Thoracic aorta (tissue), 2 donors: Measurements from ENCODE around the gene SLC43A1. TPM values are rescaled to one million over a fixed set of nuclear protein-coding genes. Genes with fewer than 3 reads are reported as not detected.

Source experiments
- ATAC-seq: fragments of 150-250 bp; one replicate; pipeline ENCODE4 v1.8.0; 2017; ENCODE audit warnings: low read depth; ENCODE audit not compliant: insufficient number of reproducible peaks, low FRiP score
- DNase-seq: peaks from one replicate; pipeline ENCODE4 v3.0.0-alpha.2; 2020; ENCODE audit warnings: low spot score
- H3K27ac ChIP-seq, 2 donors: fragments of 200-600 bp; sonication (generic); 1 replicate in 1 of 2; 2 replicates in 1 of 2; pipeline ENCODE4 v1.5.1; 2016; ENCODE audit warnings: mild to moderate bottlenecking in 2 of 2, moderate library complexity in 2 of 2
- H3K27me3 ChIP-seq: fragments of 200-600 bp; sonication (generic); replicated peaks from 2 replicates; pipeline ENCODE4 v1.6.0; 2016; ENCODE audit warnings: mild to moderate bottlenecking; ENCODE audit not compliant: insufficient read depth
- H3K36me3 ChIP-seq: fragments of 200-600 bp; sonication (generic); one replicate; pipeline ENCODE4 v1.5.1; 2016
- H3K4me1 ChIP-seq, 2 donors: fragments of 200-600 bp; sonication (generic); 1 replicate in 1 of 2; 2 replicates in 1 of 2; pipeline versions ENCODE4 v1.5.1 to v1.6.0; 2016; ENCODE audit warnings: low read depth in 2 of 2, mild to moderate bottlenecking in 1 of 2; ENCODE audit not compliant: control insufficient read depth in 1 of 2
- H3K4me3 ChIP-seq: fragments of 200-600 bp; sonication (generic); 2 replicates; pipeline ENCODE4 v1.5.1; 2016; ENCODE audit warnings: mild to moderate bottlenecking
- H3K9me3 ChIP-seq: fragments of 200-600 bp; sonication (generic); 2 replicates; pipeline ENCODE4 v1.5.1; 2016
- total RNA-seq, 2 donors: library from RNA; depleted of rRNA; stranded (reverse); fragments of >200 nt; gene quantifications; one replicate each; pipeline versions ENCODE4 v1.1.0 to v1.2.3, GENCODE V29; 2016
- TF ChIP-seq, protein P1 (sequence below): fragments of 200-600 bp; sonication (generic); IDR thresholded peaks from one replicate; pipeline ENCODE4 v1.5.1; 2019; ENCODE audit warnings: antibody characterized with exemption

The SLC43A1 gene
- total RNA-seq, 2 donors from 2014 or later: 16.6 to 23.6 TPM

DNA sequence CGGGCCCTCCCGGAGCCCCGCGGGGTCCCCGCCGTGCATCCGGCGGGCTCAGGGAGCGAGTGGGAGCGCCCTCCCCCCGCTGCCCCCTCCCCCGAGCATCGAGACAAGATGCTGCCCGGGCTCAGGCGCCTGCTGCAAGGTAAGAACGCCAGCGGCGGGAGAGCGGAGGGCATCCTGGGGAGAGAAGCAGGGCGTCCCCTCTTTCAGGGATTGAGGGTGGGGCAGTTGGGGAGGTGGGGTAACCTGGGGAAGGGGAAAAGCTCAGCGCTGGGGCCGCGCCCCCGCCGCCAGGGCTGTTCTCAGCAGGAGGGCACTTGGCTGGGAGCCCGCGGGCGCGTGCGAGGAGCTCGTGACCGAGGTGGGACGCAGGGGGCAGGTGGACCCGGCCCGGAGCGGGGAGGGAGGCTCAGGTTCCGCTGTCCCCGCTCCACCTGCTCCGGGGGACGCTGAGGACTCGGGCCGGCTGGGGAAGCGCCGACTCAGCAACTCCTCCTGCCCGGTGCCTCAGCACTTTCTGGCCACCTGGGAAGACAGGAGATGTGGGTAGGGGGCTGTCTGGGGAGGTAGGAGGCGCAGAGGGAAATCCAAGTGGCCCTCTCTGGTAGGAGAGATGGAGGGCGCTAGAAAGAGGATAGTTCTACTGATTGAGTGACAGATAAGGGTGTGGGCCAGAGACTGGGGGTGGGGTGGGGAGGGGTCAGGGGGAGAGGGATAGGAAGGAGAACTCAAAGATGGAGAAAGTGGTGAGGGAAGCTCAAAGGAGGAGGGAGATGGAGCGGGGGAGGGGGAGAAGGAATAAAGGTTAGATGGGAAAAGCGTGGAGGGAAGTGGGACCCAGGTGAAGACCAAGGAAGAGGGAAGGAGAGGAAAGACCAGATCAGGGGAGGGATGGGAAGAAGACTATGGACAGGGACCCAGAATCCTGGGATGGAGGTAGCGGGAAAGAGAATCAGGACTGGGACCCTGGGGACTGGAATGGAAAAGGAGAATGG, 54.4 kb downstream of the SLC43A1 start:
- Histone ChIP-seq H3K27ac (no peak overlapping the region), H3K27me3 (peaks cover 16% of the 10 kb centered on the region), H3K4me3 (peak overlapping the region; percentile 73), H3K4me1 (peaks cover 26 to 33% of the 10 kb centered on the region in 2 donors), H3K36me3 (no peaks in the 10 kb centered on the region), H3K9me3 (no peaks in the 10 kb centered on the region)
- TF ChIP-seq, protein P1, sequence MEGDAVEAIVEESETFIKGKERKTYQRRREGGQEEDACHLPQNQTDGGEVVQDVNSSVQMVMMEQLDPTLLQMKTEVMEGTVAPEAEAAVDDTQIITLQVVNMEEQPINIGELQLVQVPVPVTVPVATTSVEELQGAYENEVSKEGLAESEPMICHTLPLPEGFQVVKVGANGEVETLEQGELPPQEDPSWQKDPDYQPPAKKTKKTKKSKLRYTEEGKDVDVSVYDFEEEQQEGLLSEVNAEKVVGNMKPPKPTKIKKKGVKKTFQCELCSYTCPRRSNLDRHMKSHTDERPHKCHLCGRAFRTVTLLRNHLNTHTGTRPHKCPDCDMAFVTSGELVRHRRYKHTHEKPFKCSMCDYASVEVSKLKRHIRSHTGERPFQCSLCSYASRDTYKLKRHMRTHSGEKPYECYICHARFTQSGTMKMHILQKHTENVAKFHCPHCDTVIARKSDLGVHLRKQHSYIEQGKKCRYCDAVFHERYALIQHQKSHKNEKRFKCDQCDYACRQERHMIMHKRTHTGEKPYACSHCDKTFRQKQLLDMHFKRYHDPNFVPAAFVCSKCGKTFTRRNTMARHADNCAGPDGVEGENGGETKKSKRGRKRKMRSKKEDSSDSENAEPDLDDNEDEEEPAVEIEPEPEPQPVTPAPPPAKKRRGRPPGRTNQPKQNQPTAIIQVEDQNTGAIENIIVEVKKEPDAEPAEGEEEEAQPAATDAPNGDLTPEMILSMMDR: no peak
- ATAC-seq (no peak), DNase-seq (no peak)

DNA sequence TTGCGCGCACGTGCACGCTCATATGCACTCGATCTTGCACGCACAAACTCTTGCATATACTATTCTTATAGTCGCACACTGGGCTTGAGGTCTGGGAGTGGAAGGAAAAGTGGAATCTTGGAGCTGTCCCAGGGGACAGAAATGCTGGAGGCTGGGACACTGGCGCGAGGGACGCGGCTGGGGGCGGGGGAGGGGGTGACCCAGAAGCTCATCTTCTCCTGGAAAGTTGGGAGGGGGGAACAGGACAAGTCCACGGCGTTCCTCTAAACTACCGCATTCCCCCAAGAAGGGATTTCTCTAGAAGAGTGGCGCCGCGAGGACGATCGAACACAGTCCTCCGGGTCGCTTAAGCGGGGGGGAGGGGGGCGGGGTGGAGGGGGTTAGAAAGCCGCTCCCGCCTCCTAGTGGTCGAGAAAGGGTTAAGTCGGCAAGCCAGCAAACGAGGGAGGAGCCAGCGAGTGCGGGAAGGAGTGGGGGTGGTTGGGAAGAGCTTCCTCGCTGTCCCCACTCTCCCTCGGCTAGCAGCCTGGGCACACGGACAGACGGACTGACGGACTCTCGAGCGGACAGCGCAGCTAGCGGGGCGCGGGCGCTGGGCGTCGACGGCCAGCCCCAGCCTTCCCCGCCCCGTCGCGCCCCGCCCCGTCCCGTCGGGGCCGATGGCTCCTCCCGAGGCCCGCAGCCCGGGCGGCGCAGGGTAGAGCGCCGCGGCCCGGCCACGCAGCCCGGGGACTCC, 55.3 kb downstream of the SLC43A1 start, which contains the start of gene RTN4RL2:
TSS of gene RTN4RL2 (plus strand) at position 507 of the 736 bp plus-strand sequence. CDS start 338 bp downstream, outside the sequence.
- peaks cover 26 to 33% of the 10 kb centered on the region in 2 donors for H3K4me1 ChIP-seq
- no peaks in the 10 kb centered on the region for H3K9me3 ChIP-seq
- peaks cover 16% of the 10 kb centered on the region for H3K27me3 ChIP-seq
- ATAC-seq: no peak
- DNase-seq: no peak
- no peaks in the 10 kb centered on the region for H3K36me3 ChIP-seq
- H3K4me3 ChIP-seq: peak within 1 kb of the TSS; percentile 73
- H3K27ac ChIP-seq: peak within 1 kb of the TSS in 1 of 2 donors; percentile 37
- TF ChIP-seq, protein P1: peak; percentile 30

DNA sequence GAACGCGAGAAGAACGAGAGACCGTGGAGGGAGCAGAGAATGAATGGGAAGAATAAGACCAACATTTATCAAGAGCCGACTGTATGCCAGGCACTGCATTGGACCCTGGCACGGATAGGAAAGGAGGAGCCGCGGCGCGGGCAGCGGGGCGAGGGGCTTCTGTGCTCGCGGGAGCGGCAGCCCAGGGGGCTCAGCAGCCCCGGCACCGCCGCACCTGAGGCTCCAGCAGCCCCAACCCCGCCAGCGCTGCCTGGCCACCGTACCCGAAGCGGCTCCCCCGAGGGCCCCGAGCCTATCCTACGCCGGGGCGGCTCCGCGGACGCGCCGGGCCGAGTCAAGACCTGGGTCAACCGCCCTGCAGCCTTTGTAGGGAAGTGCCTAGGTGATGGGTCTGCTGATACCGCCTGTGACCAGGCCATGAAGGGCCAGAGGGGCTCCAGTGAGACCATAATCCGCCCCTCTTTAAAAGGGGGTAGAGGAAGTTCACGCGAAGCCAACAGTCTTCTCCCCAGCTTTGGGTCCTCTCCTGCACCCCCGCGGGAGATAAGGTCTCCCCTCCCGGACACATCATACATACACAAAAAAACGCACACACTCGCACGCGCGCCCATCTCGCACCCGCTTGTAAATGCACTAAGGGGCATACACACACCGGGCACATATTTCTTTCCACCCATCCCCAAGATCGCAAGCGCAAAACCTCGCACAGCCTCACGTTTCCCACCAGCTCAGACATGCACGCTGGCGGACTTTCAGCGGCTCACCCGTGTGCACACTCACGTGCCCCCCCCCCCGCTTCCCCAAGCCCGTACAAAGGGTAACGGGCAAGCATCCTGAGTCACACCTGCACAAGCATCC, 56.1 kb downstream of the SLC43A1 start:
- no peaks in the 10 kb centered on the region for H3K36me3 ChIP-seq
- H3K27me3 ChIP-seq: peaks cover 16% of the 10 kb centered on the region
- TF ChIP-seq, protein P1: no peak
- peak overlapping the region in 1 of 2 donors; percentile 37 for H3K27ac ChIP-seq
- ATAC-seq (no peak), DNase-seq (no peak)
- H3K4me3 ChIP-seq: peak overlapping the region; percentile 73
- H3K4me1 ChIP-seq: peaks cover 26 to 33% of the 10 kb centered on the region in 2 donors
- H3K9me3 ChIP-seq: no peaks in the 10 kb centered on the region

DNA sequence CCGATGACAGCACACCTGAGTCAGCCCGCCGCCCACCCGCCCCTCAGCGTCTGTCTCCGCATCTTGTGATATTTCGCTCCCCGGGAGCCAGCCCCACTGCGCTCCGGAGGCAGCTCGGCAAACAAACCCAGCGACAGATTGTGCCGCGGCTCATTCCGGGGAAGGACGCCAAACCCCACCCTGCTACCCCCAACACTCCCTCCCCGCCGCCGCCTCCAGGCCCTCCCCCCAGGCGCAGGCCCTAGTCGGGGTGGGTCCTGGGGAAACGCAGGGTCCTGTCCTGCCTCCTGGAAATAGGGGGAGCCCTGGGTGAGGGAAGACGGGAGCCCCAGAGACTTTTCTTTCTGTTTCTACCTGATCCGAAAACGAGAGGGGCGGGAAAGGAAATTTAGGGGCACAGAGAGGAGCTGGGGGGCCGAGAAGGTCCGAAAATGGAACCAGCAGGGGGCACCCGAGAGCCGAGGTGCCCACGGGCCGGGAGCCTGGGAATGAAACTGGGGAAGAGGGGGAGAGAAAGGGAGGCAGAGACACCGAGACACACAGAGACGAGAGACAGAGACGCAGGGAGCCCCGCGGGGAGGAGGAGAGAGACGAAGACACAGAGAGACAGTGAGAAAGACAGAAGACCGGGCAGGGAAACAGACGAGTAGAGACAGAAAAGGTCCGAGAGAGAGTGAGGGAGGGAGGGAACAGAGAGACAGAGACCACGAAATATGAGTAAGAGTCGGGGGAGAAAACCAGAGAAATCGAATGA, 56.9 kb downstream of the SLC43A1 start:
- Histone ChIP-seq H3K36me3 (no peaks in the 10 kb centered on the region), H3K27ac (peak overlapping the region in 1 of 2 donors; percentile 45), H3K27me3 (peaks cover 16% of the 10 kb centered on the region), H3K9me3 (no peaks in the 10 kb centered on the region), H3K4me1 (peaks cover 26 to 33% of the 10 kb centered on the region in 2 donors), H3K4me3 (peak overlapping the region; percentile 73)
- no peak for ATAC-seq
- TF ChIP-seq, protein P1: peak; percentile 75
- DNase-seq: no peak
